ENCODE results near the gene KRTAP1-1.
"Not testable (repeated sequence)": the region's sequence is repeated elsewhere in the genome, so short reads cannot be mapped to it uniquely, and the experiment has no call there.

KRTAP1-1 gene, protein sequence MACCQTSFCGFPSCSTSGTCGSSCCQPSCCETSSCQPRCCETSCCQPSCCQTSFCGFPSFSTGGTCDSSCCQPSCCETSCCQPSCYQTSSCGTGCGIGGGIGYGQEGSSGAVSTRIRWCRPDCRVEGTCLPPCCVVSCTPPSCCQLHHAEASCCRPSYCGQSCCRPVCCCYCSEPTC

GRCh38 chr17:41040783-41041571 lies at the start of gene KRTAP1-1:
Gene KRTAP1-1, minus strand, starts transcription at chr17:41041450. Its CDS starts 53 bp downstream, at chr17:41041397.
- not testable (repeated sequence) for DNase-seq (ENCODE audit: low read depth, low spot score)

GRCh38 chr17:41088760-41089352 lies 47.6 kb upstream of the KRTAP1-1 start:
- DNase-seq (ENCODE audit: low read depth, low spot score): not testable (repeated sequence)

GRCh38 chr17:41084100-41084856 lies 43.0 kb upstream of the KRTAP1-1 start, which contains the start of gene KRTAP4-7:
Gene KRTAP4-7, plus strand, starts transcription at chr17:41084150. Its CDS starts 57 bp downstream, at chr17:41084207.
- not testable (repeated sequence) for DNase-seq (ENCODE audit: low read depth, low spot score)

DNA sequence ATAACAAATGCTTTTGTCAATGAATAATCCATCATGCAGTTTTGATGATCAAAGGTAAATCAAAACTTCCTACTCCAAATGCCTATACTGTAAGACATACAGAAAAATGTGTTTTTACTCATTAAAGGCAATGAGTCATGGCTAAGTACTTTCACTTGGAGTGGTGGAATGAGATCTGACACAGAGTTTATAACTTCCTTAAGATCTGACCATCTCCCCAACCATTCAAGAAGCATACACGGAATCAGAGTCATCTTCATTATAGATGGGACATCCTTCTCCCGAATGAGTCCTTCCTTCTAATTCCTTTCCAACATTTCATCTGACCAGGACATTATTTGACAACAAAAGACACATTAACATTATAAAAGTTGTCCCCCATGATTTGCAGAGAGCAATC lies 42.2 kb upstream of the KRTAP1-1 start:
- not testable (repeated sequence) for DNase-seq (ENCODE audit: low read depth, low spot score)

DNA sequence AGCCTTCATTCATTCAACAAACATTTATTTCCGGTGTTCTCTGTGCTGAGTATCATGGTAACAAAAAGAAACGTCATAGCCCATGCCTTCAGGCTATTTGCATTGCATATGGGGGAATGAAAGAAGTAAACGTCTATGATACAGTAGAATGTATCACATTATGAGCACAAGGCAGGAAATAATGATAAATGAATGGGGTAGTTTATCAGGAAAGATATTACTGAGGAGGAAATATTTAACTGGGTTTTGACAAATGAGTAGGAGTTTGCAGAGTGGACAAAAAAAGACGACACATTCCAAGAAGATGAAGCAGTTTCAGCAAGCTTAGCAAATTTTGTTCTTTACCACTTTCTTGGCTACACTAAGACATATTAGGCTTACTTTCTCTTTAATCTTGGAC lies 41.4 kb upstream of the KRTAP1-1 start:
- DNase-seq (ENCODE audit: low read depth, low spot score): no peak

DNA sequence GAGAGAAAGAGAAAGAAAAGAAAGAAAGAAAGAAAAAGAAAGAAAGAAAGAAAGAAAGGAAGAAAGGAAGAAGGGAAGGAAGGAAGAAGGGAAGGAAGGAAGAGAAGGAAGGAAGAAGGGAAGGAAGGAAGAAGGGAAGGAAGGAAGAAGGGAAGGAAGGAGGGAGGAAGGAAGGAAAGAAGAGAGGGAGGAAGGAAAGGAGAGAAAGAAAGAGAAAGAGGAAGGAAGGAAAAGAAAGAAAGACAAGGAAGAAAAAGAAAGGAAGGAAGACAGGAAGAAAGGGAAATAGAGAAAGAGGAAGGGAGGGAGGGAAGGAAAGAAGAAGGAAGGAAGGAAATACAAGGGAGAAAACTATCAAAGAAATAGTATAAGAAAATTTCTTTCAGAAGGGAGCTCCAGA lies 35.5 kb upstream of the KRTAP1-1 start:
- no peak for DNase-seq (ENCODE audit: low read depth, low spot score)

GRCh38 chr17:41073676-41074075 lies 32.4 kb upstream of the KRTAP1-1 start:
- DNase-seq (ENCODE audit: low read depth, low spot score): no peak

GRCh38 chr17:41071606-41072360 lies 30.5 kb upstream of the KRTAP1-1 start:
- no peak for DNase-seq (ENCODE audit: low read depth, low spot score)

- DNase-seq (ENCODE audit: low read depth, low spot score): no peak
Observed at GRCh38 chr17:41069031-41069430, 27.8 kb upstream of the KRTAP1-1 start.

DNA sequence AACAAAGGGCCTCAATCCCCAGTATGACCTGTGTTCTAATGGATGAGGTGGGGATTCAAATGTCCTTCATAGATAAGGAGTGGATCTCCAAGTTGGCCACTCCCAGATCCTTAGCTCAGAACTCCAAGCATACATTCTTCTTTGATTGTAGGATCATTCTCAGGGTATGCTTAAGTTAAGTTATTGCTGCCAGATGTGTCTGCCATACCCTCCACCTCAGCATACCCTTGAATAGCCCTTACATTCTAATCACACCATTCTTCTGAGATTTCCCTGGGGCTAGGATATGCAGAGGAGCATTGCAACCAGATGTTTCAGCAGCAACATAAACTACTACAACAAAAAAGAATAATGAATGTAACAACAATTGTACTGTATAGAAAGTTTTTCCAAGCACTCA lies 26.0 kb upstream of the KRTAP1-1 start:
- no peak for DNase-seq (ENCODE audit: low read depth, low spot score)

DNA sequence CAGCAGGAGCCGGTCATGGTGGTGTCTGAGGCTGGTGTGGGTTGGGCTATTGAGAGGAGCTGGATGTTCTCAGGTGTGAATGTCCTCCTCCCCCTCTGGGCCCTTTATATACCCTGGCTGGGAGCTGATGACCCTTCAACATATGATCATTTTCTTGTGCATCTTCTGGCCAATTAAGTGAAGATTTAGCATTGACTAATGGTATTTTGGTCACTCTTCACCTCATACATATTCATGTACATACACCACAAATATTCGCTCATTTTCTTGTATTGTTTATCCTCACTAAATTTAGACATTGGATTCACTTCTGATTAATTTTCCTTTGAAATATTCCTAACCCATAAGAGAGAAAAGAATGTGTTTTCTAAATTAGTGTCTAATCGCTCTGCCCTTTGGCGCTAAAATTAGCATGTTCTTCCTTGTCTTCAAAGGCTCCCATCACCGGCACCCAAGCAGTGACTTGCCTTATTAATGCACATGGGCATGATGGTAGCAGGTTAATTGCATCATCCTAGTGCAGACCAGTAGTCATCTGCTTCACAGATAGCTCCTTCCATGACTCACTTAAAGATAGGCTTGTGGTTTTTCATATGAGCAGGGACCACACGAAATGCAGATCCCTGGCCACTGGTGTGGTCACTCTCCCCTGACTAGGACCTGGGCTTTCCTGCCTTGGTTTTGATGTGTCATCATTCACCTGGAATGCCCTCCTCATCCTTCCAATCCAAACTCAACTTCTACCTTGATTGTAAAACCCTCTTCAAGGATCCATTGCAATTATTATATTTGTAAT lies 24.8 kb upstream of the KRTAP1-1 start, which contains the start of gene KRTAP2-4:
Gene KRTAP2-4 (minus strand): TSS at position 51 of the 796 bp plus-strand sequence. CDS start 34 bp downstream, at position 17.
- DNase-seq (ENCODE audit: low read depth, low spot score): no peak

- DNase-seq (ENCODE audit: low read depth, low spot score): not testable (repeated sequence)
Observed at GRCh38 chr17:41065016-41065689, 23.9 kb upstream of the KRTAP1-1 start.

DNA sequence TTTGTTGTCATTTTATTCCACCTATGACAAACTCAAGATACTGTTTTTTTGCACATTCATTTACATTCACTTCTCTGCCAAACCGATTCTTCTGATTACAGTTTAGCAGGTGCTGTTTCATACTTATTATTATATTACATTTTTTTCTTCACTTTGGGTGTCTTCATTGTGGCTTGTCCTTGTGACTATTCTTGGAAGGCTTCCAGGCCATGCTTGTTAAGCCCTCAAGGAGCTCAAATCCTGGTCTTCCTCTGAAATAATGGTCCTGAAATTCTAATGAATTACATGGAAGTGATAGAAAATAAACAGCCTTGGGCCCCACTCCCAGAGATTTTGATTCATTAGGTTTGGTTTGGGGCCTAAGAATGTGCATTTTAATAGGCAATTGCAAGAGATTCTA lies 23.1 kb upstream of the KRTAP1-1 start:
- DNase-seq (ENCODE audit: low read depth, low spot score): no peak

DNA sequence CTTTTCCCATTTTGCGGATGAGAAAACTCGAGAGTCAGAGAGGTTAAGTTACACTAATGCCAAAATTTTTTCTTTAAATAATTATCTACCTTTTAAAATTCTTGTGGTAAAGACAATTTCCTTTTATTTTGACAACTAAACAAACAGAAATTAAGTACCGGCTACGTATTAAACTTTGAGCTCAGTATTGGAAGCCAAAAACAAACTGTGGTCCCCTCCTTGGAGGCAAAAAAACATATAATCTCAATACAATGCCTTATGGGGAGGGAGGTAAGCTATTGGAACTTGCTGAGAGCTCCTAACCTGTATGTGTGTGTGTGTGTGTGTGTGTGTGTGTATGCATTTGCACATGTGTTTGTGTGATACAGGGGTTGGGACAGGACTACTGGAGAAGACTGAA lies 22.2 kb upstream of the KRTAP1-1 start:
- DNase-seq (ENCODE audit: low read depth, low spot score): no peak

DNA sequence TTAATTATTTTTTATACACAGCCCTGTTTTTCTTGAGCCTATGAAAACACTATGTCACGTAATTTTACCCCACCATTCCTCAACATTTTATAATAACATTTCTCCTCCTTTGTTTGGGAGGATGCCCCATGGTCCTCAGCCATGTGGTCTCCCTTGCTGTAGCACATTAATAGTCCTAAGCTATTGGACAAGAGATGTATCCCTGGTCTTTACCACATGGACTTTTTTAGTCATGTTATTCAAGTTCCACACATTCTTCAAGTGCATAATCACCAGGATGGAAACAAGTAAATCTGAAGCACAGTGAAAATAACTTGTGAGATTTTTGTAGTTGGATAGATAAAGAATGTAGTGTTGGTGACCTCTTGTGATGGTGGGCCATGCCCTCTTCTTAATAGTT lies 20.7 kb upstream of the KRTAP1-1 start:
- no peak for DNase-seq (ENCODE audit: low read depth, low spot score)

GRCh38 chr17:41060052-41060604 lies 18.9 kb upstream of the KRTAP1-1 start, which contains the start of gene KRTAP2-3:
Gene KRTAP2-3, minus strand, starts transcription at chr17:41060114. Its CDS starts 64 bp downstream, at chr17:41060050.
- no peak for DNase-seq (ENCODE audit: low read depth, low spot score)

DNA sequence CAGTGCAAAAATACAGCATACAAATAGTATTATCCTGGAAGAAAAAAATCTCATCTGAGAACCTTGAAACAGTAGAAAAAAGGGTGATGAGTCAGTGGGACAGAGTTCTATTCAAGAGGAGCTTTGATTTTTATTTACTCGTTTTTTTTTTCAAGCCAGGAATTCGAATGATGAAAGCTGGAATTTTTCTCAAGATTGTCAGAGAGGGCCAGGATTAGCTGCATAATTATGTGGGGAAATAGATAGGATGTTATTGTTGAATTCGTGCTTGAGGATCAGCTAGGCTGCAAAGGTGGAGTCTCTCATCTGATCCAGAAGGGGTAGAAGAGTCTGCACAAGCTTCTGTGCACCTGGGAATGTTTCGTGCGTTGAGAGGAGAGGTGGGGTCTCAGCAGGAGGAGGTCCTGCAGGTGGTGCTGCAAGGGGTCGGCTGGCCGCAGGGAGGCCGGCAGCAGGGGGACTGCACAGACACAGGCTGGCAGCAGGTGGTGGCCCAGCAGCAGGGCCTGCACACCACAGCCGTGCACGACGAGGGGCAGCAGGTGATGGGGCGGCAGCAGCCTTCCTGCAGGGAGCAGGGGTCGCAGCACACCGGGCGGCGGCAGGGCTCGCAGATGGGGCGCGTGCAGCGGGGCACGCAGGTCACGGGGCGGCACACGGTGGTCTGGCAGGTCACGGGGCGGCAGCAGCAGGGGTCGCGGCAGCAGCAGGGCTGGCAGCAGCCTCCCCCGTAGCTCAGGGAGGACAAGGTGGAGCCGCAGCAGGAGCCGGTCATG lies 18.2 kb upstream of the KRTAP1-1 start:
- DNase-seq (ENCODE audit: low read depth, low spot score): not testable (repeated sequence)

- no peak for DNase-seq (ENCODE audit: low read depth, low spot score)
Observed at GRCh38 chr17:41058741-41059140, 17.5 kb upstream of the KRTAP1-1 start.
